GM12801 (cell line): Measurements from ENCODE around the gene TRPM2.

Experiments
- TF ChIP-seq, protein P1 (sequence below): IDR thresholded peaks from one replicate; pipeline ENCODE4 v1.5.1; 2011; ENCODE audit warnings: control low read depth; ENCODE audit not compliant: insufficient read length; ENCODE audit errors: extremely low read depth

The TRPM2 gene

DNA sequence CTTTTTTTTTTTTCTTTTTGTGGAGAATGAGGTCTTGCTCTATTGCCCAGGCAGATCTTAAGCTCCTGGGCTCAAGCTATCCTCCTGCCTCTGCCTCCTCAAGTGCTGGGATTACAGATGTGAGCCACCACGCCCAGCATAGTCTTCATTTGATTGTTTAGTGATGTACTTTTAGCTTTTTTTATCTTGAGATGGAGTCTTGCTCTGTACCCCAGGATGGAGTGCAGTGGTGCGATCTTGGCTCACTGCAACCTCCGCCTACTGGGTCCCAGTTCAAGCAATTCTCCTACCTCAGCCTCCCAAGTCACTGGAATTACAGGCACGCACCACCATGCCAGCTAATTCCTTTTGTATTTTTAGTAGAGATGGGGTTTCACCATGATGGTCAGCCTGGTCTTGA lies 77.9 kb downstream of the TRPM2 start:
- TF ChIP-seq, protein P1, sequence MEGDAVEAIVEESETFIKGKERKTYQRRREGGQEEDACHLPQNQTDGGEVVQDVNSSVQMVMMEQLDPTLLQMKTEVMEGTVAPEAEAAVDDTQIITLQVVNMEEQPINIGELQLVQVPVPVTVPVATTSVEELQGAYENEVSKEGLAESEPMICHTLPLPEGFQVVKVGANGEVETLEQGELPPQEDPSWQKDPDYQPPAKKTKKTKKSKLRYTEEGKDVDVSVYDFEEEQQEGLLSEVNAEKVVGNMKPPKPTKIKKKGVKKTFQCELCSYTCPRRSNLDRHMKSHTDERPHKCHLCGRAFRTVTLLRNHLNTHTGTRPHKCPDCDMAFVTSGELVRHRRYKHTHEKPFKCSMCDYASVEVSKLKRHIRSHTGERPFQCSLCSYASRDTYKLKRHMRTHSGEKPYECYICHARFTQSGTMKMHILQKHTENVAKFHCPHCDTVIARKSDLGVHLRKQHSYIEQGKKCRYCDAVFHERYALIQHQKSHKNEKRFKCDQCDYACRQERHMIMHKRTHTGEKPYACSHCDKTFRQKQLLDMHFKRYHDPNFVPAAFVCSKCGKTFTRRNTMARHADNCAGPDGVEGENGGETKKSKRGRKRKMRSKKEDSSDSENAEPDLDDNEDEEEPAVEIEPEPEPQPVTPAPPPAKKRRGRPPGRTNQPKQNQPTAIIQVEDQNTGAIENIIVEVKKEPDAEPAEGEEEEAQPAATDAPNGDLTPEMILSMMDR = no peak

GRCh38 chr21:44432841-44433790 lies 79.7 kb downstream of the TRPM2 start:
- TF ChIP-seq, protein P1 = no peak

- TF ChIP-seq, protein P1 = no peak
These were observed 80.6 kb downstream of the TRPM2 start for GRCh38 chr21:44433791-44434567.

- TF ChIP-seq, protein P1 = no peak
These were observed 81.1 kb downstream of the TRPM2 start for GRCh38 chr21:44434568-44434925.

GRCh38 chr21:44434936-44435635 lies 81.7 kb downstream of the TRPM2 start:
- TF ChIP-seq, protein P1 = no peak

- TF ChIP-seq, protein P1 = no peak
These were observed 82.7 kb downstream of the TRPM2 start for GRCh38 chr21:44436111-44436611.

GRCh38 chr21:44436958-44437357 lies 83.5 kb downstream of the TRPM2 start:
- TF ChIP-seq, protein P1 = no peak
